GM12891 (cell line): ENCODE results near the gene RHBDD1.

Experiments used
- PAX5 ChIP-seq: IDR thresholded peaks from 2 replicates; pipeline ENCODE4 v1.6.1; 2011; ENCODE audit warnings: low read length, moderate library complexity, mild to moderate bottlenecking; ENCODE audit not compliant: insufficient read depth, severe bottlenecking
- POLR2A ChIP-seq: IDR thresholded peaks from 2 replicates; pipeline ENCODE4 v1.6.1; 2011; ENCODE audit warnings: low read depth, low read length, control low read depth
- POLR2AphosphoS5 ChIP-seq: IDR thresholded peaks from 2 replicates; pipeline ENCODE4 v1.6.1; 2011; ENCODE audit warnings: low read depth, low read length, control low read depth
- TAF1 ChIP-seq: IDR thresholded peaks from 2 replicates; pipeline ENCODE4 v1.6.1; 2011; ENCODE audit warnings: low read depth, low read length, control low read depth

DNA sequence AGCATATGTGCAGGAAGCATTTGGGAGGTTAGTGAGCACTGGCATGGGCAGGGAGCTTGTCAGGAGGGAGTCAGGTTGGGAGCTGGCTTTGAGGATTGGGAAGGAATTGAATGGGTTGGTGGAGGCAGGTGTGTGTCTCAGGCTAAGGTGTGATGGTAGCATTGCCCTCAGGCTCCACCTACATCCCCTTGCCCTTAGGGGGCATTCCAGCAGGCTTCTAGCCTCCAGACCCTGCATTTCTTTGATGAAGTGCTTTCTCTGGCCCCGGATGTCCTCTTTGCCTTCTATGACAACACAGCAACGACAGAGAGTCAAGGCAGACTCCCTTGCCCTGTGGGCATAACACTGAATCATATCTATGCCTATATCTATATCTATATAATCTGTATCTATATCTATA is 13.5 kb downstream of the RHBDD1 start:
- TF ChIP-seq POLR2AphosphoS5 (no peak), PAX5 (no peak), TAF1 (no peak), POLR2A (no peak)
